ENCODE measurements around the gene KLK14. TPM values are rescaled to one million over a fixed set of nuclear protein-coding genes. Genes with fewer than 3 reads are reported as not detected.

Gene KLK14
- total RNA-seq, 1 experiment from 2014 or later: not detected

DNA sequence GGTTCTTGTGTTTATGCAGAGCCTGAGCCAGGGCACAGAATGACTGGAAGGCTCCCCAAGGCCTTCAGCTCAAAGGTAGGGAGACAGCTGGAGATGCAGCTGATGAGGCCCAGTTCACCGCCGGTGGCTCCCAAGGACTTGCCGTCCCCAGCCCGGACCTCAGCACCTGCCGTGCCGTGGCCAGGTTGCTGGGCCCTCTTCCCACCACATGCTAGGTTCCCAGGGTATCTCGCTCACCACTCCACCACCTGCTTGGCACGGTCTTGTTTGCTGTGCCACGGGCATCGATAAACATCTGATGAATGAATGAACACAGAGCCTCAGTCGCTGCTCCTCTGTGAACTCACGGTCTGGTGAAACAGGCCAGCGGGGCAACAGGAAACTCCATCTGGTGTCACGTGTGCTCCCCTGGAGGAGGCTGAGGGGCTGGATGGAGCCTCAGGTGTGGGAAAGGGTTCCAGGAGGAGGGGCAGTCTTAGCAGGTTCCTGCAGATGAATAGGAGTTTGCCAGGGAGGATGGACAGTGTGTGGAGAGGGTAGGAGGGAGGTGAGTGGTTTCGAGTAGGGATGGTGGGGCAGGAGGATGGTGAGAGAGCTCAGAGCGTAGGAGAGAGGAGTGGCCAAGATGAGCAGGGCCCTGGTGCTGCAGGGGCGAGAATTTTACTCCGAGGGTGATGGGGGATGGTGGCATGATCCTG, 3.6 kb upstream of the KLK14 start:
- no peak for DNase-seq (ENCODE audit: low read depth)

DNA sequence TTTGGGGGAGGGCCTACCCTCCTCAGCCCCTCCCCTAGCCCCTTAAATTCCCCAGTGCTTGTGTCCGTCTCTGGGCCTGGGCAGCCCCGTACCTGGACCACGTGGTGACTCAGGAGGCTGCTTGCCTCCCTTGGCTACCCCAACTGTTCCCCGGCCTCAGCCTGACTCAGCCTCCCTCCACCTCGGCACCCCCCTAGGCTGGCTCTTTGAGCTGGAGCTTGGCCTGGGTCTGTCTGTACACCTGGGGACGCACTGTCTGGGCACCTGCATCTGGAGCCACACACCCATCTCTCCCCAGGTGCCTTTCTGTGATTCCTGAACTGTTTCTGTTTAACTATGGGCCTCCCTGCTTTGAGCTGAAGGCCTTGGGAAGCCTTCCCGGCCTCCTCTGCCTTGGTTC, 1.8 kb upstream of the KLK14 start:
- no peak for DNase-seq (ENCODE audit: low read depth)

DNA sequence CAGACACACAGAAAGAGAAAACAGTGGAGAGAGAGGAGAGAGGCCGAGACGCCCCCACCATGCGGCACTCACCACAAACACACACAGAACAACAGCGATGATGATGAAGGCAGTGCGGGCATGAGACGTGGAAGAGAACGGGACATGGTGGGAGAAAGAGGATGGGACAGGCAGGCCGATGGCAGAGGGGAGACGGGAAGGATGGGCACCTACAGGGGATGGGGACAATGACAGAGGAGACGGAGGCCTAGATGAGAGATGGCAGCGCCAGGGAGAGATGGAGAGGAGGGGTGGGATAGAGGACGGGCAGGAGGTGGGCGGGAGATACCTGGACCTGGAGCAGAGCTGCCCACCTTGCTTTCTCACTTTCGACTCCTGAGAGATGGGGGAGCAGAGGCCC, 1.1 kb upstream of the KLK14 start:
- DNase-seq (ENCODE audit: low read depth): no peak

DNA sequence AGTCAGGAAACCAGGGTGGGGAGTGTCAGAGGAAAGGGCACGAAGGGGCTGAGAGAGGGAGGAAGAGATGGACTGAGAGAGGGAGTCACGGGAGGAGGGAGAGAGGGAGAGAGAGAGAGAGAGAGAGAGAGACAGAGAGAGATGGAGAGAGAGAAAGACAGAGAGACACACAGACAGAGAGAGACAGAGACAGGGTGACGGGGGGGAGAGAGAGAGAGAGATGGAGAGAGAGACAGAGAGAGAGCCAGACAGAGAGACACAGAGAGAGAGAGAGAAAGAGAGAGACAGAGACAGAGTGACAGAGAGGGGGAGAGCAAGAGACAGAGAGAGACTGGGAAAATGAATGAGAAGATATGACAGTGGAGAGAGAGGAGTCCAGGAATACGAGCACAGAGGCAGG, 494 bp upstream of the KLK14 start:
- no peak for DNase-seq (ENCODE audit: low read depth)

DNA sequence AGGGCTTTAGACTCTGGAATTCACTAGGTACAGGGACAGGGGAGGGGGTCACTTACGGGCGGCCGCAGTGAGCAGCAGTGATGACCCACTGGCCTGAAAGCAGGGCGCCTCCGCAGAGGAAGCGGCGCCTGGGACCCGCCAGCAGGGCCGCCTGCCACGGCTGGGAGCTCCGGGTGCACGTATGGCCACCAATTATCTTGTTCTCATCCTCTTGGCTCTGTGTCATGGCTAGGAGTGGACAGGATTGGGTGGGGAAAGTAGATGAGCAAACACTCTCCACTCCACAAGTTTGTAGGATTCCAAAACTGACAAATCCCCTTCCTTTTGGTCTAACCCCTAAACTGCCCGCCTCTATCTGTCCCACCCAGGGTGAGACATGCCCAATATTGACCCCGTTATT, 1.2 kb downstream of the KLK14 start:
- DNase-seq (ENCODE audit: low read depth): no peak

DNA sequence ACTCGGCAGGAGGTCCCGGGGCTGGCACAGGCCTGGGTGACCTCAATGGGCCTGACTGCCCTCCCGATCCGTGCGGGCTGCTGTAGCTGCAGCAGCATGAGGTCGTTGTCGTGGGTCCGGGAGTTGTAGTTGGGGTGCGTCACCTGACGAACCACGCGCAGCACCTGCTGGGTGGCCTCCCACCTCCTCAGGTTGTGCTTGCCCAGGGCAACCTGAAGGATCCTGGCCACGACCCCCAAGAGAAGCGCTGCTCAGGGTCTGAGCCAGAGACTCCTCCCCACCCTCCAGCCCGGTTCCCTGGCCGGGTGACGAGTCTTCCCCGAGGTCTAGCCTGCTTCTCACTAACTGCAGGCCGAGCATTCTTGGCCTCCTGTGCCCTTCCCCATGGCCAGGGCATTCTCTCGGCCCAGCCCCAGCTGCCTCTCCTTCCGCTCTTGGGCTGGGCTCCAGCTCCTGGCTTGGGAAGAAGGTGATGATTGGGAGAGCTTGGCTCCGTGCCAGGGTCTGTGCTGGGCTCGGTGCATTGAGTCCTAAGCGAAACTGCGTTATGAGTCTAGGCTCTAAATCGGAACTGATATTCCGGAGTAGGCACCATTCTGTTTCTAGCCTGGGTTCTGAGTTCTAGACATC, 3.1 kb downstream of the KLK14 start:
- DNase-seq (ENCODE audit: low read depth): no peak

DNA sequence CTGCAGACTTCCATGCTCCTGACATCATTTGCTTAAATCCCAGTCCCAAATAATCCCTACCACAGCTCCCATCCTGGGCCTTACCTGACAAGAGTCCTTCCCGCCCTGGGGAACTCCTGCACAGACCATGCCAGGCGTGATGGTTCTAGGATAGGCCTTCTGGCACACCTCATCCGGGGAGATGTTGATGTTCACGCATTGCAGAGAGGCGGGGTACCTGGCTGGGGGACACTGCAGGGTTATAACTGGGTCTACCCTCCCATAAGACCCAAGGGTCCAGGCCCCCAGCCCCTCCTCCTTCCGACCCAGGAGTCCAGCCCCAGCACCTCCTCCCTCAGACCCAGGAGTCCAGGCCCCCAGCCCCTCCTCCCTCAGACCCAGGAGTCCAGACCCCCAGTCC, 4.0 kb downstream of the KLK14 start:
- no peak for DNase-seq (ENCODE audit: low read depth)

DNA sequence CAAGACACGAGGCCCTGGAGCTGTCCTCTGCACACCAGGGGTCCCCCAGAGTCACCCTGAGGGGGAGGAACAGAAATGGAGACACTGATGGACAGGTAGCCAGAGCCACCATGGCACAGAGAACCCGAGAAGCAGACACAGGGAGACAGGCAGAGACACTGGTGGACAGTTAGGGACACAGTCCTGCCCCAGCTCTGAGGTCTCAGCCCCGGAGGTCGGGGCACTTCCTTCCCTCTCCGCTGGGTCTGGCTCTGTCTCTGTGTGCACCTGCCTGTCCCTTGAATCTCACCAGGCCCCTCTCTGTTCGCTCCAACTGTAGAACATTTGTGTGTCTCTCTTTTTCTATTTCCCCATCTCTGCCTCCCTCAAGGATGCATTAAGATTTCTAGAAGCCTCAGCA, 4.6 kb downstream of the KLK14 start:
- DNase-seq (ENCODE audit: low read depth): no peak

DNA sequence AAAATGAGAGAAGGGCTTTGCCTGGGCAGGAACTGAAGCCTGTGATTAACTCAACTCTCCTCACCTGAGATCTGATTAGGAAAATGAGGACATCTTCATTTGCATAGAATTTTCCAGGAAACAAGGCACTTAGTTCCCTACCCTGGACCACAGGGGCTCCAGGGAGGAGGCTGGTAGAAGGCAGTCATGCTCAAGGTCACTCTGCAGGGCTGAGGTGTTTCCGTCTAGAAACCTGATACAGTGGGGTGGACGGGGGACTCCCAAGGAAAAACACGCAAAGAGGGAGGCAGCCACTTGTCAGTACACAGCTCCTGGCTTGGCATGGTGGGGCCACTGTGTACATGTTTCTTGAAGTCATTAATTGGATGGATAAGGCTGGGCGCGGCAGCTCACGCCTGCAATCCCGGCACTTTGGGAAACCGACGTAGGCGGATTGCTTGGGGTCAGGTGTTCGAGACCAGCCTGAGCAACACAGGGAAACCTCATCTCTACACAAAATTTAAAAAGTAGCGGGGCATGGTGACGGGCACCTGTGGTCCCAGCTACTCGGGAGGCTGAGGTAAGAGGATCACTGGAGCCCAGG, 6.0 kb downstream of the KLK14 start:
- no peak for DNase-seq (ENCODE audit: low read depth)

DNA sequence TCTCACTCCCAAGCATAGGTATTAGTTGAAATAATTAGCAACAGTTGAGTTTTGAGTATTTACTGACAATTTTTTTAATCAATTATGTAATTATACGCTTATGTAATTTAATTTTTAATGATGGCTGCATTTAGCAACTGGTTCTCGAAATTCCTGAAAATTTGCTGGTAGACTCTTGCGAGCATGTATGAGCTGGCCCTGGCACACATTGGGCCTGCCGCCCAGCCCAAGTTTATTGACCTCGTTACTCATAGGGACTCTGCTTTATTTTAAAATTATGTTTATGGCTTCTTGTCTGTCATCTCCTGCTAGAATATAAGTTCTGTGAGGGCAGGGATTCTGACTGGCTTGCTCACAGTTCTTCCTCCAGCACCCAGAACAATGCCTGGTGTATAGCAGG, 6.7 kb downstream of the KLK14 start:
- no peak for DNase-seq (ENCODE audit: low read depth)

DNA sequence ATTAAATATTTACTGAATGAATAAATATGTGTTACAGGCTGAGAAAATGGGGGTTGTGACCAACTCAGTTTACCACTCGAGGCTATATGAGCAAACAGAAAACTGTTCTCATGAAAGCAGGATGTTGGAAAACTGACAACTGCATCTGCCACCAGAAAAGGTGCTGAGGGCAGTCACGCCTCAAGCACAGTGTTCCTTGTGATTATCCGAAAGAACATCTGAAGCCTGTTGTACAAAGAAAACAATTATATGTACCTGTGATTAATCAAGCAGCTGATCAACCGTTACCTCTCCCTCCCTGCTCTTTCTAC, 11.6 kb downstream of the KLK14 start:
- no peak for DNase-seq (ENCODE audit: low read depth)

DNA sequence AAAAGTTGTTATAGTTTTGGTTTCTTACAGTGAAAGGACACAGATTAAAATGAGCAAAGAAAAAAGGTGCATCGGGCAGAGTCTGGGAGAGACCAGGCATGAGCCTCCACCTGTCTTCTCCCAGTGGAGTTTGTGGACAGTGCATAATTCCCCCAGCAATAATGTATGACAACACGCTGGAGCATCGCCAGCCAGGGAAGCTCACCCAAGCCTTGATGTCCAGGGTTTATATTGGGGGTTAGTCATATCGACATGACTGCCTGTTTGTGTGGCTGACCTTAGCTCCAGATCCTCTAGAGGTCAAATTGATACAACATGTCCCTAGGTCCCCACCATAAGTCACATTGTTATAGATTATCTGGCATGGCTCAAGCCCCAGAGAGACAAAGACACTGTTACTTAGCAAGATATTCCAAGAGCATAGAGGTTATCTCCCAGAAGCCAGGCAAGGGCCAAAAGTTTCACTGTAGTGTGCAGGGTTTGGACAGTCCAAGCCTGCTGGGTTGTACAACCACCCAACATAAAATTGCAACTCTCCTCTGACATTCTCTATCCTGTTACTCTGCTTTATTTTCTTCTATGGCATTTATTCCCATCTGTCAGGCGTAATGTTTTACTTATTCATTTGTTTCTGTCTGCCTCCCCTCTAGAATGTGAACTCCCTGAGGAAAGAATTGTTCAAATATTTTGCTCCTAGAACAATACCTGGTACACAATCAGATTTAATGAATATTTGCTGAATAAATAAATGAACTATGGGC, 12.2 kb downstream of the KLK14 start:
- no peak for DNase-seq (ENCODE audit: low read depth)

DNA sequence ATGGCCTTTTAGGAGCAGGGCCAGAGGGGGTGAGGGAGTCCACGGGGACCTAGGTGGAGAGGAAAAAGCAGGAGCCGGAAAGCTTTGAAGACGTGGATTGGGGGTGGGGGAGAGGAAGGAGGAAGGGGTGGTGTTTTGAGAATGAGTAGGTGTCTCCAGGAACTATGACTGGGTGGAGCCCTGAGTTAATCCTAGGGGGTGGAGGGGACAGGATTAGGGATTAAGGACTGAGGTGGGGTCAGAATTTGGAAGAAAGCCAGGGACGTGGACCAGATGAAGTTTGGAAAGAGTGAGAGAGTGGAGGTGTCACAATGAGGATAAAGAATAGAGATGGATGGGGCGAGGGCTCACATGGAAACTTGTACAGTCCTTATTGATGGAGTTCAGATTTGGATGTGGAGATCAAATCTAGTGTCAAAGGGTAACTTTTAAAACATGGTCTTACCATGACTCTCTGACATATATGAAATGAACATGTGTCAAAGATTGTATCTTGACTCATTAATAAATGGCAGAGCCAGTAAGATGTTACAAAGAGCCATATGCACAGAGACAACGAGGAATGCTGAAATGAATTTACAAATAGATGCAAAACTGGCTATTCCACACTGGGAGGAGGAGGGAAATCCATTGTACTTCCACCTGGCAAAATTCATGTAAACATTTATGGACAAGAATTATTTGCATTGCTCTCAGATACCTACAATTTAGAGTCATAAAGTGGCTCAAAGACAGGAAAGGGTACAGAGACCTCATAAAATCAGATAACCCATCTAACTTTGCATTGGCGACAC, 16.1 kb downstream of the KLK14 start:
- no peak for DNase-seq (ENCODE audit: low read depth)

DNA sequence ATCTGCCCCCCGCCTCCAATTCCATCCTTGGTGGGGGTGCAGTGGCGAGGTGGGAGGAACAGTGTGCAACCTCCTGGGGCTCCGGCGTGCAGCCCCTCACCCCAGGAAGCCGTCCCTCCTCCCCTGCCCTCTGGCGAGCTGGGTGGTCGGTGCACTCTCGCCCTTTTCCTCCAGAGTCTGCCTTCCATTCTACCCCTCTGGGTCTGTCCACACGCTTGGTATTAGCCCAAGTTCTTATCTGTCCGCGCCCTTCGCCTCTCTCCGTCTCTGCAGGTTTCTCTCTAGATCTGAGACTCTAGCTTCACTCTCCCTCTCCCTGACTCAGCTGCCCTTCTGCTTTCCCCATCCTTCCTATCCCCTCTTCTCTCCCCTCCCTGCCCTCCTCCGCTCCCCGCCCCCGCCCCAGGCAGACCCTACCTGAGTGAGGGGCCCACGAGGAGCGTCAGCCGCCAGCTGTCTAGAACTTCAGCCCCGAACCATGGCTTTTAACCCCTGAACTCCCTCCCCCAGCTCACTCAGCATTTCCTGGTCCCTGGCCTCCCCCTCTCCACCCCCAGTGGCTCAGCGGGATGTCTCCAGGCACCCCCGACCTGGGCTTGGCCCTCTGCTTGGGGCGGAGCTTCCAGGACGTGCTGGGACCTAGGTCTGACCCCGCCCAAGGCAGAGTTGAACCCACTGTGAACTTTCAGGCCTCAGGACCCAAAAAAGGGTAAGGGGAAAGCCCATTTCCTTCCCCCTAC, 17.3 kb downstream of the KLK14 start:
- DNase-seq (ENCODE audit: low read depth): no peak

DNA sequence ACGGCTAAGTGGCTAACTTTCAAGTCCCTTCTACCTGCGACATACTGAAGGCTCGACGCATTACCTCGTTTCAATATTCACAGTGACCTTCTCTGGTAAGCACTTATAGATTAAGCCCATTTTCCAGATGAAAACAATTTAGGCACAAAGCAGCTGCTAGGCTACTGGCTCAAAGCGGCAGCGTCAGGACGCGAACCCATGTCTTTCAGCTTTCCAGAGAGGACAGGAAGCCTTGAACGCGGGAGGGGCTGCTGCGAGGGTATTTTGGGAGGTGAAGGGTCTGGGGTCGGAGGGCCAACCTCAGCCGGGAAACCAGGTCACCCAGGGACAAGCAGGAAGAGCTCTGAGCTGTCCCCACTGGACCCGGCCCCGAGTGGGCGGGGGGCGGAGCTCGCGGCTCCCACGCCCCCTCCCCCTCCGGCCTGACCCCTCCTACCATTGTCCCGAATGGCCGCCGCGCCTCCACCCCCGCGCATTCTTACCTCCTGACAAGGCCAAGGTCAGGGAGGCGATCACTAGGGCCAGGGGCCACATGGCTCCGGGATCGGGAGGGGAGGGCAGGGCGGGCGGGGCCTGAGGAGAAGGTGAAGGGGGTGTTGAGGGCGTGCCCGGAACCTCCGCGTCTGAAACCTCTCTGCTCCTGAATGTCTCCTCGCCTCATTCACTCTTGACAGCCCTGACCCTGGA, 18.0 kb downstream of the KLK14 start, which contains the start of gene KLK13:
KLK13 (minus strand) TSS at position 559 of the 687 bp plus-strand sequence; CDS start at position 534, 25 bp downstream.
- DNase-seq (ENCODE audit: low read depth): no peak

DNA sequence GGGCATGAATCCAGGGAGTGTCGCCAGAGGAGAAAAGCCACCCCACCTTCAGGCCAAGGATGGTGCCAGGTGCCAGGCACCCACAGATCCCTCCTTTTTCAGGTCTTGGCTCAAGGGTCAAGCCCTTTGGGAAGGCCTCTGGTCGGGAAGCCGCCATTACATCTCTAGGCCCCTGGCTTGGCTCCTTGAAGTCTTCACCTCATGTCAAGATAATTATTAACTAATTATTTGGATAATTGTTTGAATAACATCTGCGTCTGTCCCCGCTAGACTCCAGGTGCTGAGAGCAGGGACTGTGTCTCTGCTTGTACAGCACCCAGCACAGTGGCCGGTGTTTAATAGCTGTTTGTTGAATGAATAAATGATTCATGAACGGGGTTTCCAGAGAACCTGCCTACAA, 19.0 kb downstream of the KLK14 start:
- no peak for DNase-seq (ENCODE audit: low read depth)

DNA sequence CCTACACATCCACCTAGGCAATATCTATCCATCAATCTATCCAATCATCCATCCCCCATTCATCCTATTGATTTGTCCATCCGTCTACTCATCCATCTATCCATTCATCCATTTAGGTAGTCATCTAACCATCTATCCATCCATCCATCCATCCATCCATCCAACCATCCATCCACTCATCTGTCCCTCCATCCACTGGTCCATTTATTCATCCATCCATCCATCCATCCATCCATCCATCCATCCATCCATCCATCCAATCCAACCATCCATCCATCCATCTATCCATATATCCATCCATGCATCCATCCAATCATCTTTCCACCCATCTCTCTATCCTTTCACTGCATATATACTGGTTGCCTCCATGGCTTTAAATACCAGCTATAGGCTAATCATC, 21.7 kb downstream of the KLK14 start:
- no peak for DNase-seq (ENCODE audit: low read depth)

DNA sequence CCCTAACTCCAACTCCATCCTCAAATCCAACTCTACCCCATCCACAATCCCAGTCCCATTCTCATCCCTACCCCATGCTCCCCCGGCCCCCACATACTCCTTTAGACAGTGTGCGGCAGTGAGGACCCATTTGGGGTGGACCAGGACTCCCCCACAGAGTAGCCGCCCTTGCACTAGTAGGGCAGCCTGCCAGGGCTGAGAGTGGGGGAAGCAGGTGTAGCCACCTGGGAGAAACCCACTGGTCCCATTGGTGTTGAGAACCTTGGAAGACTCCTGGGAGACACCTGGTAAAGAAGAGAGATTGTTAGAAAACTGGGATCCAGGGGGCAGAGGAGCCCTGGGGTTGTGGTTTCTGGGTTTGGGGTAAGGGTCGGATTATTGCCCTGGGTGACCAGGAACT, 22.4 kb downstream of the KLK14 start:
- no peak for DNase-seq (ENCODE audit: low read depth)

DNA sequence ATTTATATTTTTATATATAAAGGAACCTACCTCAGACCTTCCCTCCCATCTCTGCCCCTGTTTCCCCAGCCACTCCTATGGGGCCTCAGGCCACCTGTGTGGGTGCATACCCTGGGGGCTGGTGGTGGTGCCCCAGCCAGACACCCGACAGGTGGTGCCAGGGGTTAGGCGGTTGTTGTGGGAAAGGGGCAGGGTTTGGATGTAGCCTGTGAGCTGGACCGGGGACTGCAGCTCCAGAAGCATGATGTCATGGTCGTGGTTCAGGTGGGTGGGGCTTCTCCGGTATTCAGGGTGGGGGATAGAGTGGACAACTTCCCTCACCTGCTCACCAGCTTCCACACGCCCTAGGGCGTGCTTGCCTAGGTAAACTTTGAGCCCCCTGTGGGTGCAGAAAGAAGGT, 23.0 kb downstream of the KLK14 start:
- no peak for DNase-seq (ENCODE audit: low read depth)

DNA sequence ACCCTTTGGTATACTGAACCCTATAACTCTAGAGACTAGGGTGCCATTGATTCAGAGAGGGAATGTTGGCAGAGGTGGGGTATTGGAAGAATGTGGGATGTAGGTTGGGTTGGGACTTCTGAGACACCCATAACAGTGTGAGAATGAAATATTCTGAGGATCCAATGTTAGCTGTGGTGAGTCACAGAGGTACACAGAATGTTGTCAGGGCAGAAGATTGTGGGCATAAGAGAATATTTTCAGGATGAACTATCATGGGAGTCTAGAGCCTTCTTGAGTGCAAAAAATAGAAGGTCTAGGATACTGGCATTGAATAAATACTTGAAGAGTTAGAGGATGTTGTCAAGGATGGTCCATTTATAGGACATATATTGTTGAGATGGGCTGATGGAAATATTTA, 26.8 kb downstream of the KLK14 start:
- DNase-seq (ENCODE audit: low read depth): no peak

DNA sequence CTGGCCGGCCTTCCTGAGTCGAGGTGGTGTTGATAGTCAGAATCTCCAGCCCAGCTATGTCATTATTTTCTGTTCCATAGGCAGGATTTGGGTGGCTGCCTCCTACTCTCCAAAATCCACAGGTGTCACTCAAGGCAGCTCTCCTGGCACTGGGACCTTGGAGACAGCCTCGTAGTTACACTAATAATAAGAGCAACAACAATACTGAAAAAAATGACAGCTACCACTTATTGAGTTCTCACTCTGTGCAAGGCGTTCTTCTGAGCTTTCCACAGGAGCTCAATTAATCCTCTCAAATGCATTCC, 35.7 kb downstream of the KLK14 start:
- DNase-seq (ENCODE audit: low read depth): no peak

Measured in HT1080 (cell line).